HG03457 (cell line): ENCODE data around the gene CASK.

ENCODE experiments used
- ATAC-seq: cut with Tn5 transposase; IDR thresholded peaks from one replicate; pipeline ENCODE4 v1.9.1; 2021; ENCODE audit warnings: moderate number of reproducible peaks; ENCODE audit not compliant: unreplicated experiment

Gene CASK

GRCh38 chrX:41913476-41913875, 9.9 kb downstream of the CASK start:
- ATAC-seq, result no peak

- no peak for ATAC-seq
Observed at GRCh38 chrX:41912923-41913322, 10.4 kb downstream of the CASK start.

GRCh38 chrX:41909068-41909467, 14.3 kb downstream of the CASK start:
- no peak for ATAC-seq

- ATAC-seq, result no peak
Observed at GRCh38 chrX:41906515-41907187, 16.7 kb downstream of the CASK start.

GRCh38 chrX:41903544-41903943, 19.8 kb downstream of the CASK start:
- ATAC-seq, result no peak

- ATAC-seq, result no peak
Observed at GRCh38 chrX:41900321-41900720, 23.0 kb downstream of the CASK start.

- ATAC-seq, result no peak
Observed at GRCh38 chrX:41895826-41896225, 27.5 kb downstream of the CASK start.

- ATAC-seq, result no peak
Observed at GRCh38 chrX:41890026-41890423, 33.3 kb downstream of the CASK start.

- ATAC-seq, result no peak
Observed at GRCh38 chrX:41889317-41890025, 33.9 kb downstream of the CASK start.

GRCh38 chrX:41887691-41888090, 35.7 kb downstream of the CASK start:
- no peak for ATAC-seq

GRCh38 chrX:41885724-41886123, 37.6 kb downstream of the CASK start:
- ATAC-seq, result no peak

GRCh38 chrX:41881166-41881565, 42.2 kb downstream of the CASK start:
- no peak for ATAC-seq

GRCh38 chrX:41877167-41877566, 46.2 kb downstream of the CASK start:
- no peak for ATAC-seq

- ATAC-seq, result no peak
Observed at GRCh38 chrX:41875142-41875541, 48.2 kb downstream of the CASK start.

- ATAC-seq, result peak; percentile 54
Observed at GRCh38 chrX:41870719-41871151, 52.6 kb downstream of the CASK start.

GRCh38 chrX:41868392-41868977, 54.9 kb downstream of the CASK start:
- no peak for ATAC-seq

GRCh38 chrX:41863343-41864203, 59.8 kb downstream of the CASK start:
- no peak for ATAC-seq

GRCh38 chrX:41862562-41863184, 60.7 kb downstream of the CASK start:
- ATAC-seq, result no peak

GRCh38 chrX:41858161-41858775, 65.1 kb downstream of the CASK start:
- ATAC-seq, result no peak

GRCh38 chrX:41857670-41858069, 65.7 kb downstream of the CASK start:
- ATAC-seq, result no peak
